Mammary epithelial cell (primary cell): ENCODE data around the gene GSG1L.

Source experiments
- EZH2 ChIP-seq: IDR thresholded peaks from 2 replicates; pipeline ENCODE4 v1.6.1; 2012; ENCODE audit warnings: low read length, inconsistent platforms, borderline replicate concordance
- TF ChIP-seq, protein P1 (sequence below), 2 donors: IDR thresholded peaks in 1 of 2; conservative IDR thresholded peaks in 1 of 2; 2 replicates each; pipeline ENCODE4 v1.5.1; 2011 to 2012; ENCODE audit warnings: inconsistent platforms in 2 of 2, low read length in 2 of 2, mild to moderate bottlenecking in 2 of 2, control low read depth in 1 of 2, low read depth in 1 of 2; ENCODE audit not compliant: insufficient read depth in 1 of 2; ENCODE audit errors: extremely low read depth in 1 of 2

DNA sequence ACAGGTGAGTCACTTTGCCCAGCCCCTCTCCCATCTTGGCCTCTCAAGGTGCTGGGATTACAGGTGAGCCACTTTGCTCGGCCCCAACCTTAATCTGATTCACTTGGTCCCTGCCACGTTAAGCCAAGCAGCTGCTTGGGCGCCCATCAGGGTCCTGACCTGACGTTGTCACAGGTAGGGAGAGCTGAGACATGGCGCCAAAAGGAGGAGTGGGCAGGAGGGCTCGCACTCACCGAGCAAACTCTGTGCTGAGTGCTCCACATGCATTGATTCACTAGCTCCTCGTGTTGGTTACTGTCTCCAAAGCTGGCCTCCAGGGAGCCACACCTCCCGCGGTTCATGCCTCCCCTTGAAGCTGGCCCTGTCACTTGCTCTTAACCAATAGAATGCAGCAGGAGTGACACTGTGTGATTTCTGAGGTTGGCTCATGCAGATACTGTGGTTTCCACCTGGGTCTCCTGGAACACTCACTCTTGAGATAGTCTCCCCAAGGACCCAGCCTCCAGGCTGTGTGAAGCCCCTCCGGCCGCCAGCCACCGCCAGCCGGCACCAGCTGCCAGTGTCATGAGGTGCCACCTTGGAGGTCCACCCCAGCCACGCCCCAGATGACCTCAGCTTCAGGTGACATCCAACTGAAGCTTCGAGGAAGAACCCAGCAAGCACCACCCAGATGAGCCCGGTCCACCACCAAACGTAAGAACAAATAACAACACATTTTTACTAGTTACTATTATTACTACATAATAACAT is 223.0 kb downstream of the GSG1L start:
- TF ChIP-seq, protein P1, sequence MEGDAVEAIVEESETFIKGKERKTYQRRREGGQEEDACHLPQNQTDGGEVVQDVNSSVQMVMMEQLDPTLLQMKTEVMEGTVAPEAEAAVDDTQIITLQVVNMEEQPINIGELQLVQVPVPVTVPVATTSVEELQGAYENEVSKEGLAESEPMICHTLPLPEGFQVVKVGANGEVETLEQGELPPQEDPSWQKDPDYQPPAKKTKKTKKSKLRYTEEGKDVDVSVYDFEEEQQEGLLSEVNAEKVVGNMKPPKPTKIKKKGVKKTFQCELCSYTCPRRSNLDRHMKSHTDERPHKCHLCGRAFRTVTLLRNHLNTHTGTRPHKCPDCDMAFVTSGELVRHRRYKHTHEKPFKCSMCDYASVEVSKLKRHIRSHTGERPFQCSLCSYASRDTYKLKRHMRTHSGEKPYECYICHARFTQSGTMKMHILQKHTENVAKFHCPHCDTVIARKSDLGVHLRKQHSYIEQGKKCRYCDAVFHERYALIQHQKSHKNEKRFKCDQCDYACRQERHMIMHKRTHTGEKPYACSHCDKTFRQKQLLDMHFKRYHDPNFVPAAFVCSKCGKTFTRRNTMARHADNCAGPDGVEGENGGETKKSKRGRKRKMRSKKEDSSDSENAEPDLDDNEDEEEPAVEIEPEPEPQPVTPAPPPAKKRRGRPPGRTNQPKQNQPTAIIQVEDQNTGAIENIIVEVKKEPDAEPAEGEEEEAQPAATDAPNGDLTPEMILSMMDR (conservative IDR thresholded peaks at IDR 0.05 in 1 of 2, IDR thresholded peaks at IDR 0.05 in 1 of 2; ENCODE audit: extremely low read depth in 1 of 2, insufficient read depth in 1 of 2, low read depth in 1 of 2, low read length in 2 of 2): no peak
- no peak for TF ChIP-seq EZH2
